ENCODE measurements around the gene PPFIA2. TPM values are rescaled to one million over a fixed set of nuclear protein-coding genes. Genes with fewer than 3 reads are reported as not detected.

PPFIA2 gene
- total RNA-seq, 1 experiment from 2014 or later: not detected

- DNase-seq (no peak), ATAC-seq (no peak)
- H2AFZ ChIP-seq (ENCODE audit: low read length): no peak overlapping the region
- no peaks in the 10 kb centered on the region for H3K36me3 ChIP-seq (ENCODE audit: low read depth, low read length)
- no peaks in the 10 kb centered on the region for H3K9me2 ChIP-seq (replicated peaks; ENCODE audit: low read length)
- no peaks in the 10 kb centered on the region for H3K9me3 ChIP-seq (ENCODE audit: low read length)
- TF ChIP-seq, protein P1, sequence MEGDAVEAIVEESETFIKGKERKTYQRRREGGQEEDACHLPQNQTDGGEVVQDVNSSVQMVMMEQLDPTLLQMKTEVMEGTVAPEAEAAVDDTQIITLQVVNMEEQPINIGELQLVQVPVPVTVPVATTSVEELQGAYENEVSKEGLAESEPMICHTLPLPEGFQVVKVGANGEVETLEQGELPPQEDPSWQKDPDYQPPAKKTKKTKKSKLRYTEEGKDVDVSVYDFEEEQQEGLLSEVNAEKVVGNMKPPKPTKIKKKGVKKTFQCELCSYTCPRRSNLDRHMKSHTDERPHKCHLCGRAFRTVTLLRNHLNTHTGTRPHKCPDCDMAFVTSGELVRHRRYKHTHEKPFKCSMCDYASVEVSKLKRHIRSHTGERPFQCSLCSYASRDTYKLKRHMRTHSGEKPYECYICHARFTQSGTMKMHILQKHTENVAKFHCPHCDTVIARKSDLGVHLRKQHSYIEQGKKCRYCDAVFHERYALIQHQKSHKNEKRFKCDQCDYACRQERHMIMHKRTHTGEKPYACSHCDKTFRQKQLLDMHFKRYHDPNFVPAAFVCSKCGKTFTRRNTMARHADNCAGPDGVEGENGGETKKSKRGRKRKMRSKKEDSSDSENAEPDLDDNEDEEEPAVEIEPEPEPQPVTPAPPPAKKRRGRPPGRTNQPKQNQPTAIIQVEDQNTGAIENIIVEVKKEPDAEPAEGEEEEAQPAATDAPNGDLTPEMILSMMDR (conservative IDR thresholded peaks at IDR 0.05; ENCODE audit: low read depth, low read length): no peak
- no peak for TF ChIP-seq EZH2 (IDR thresholded peaks at IDR 0.05; ENCODE audit: low read length, unreplicated experiment)
- TF ChIP-seq EZH2phosphoT487 (IDR thresholded peaks at IDR 0.05; ENCODE audit: borderline replicate concordance, low read length): no peak
- no peaks in the 10 kb centered on the region for H3F3A ChIP-seq (ENCODE audit: low read length, unreplicated experiment)
- no peaks in the 10 kb centered on the region for H4K20me1 ChIP-seq (ENCODE audit: low read length)
- no peak overlapping the region for H3K4me3 ChIP-seq (ENCODE audit: low read length)
- no TSS peak for BruUV-seq (replicated peaks)
- H3K4me1 ChIP-seq (ENCODE audit: insufficient read depth, low read length): no peaks in the 10 kb centered on the region
- intact Hi-C loops (cut with micrococcal nuclease): no loop called here
- H3K9ac ChIP-seq (ENCODE audit: low read length): no peak overlapping the region
- no peak overlapping the region for H3K27ac ChIP-seq (ENCODE audit: low read length)
- H3K4me2 ChIP-seq (ENCODE audit: low read length): no peak overlapping the region
- H3K27me3 ChIP-seq (ENCODE audit: low read length): no peaks in the 10 kb centered on the region; the same call in 1 of the 2 replicates
- CTCF ChIA-PET: no interaction called here
- no peaks in the 10 kb centered on the region for H3K79me2 ChIP-seq (ENCODE audit: low read length)
- POLR2A ChIA-PET (ENCODE audit: unreplicated experiment): no interaction called here
These were observed 484.3 kb downstream of the PPFIA2 start for GRCh38 chr12:81274637-81275529.

- Histone ChIP-seq H3K27me3 (ENCODE audit: low read length) (0 out of 2 replicates have a peak, but pooled peaks cover 5% of the 10 kb centered on the region), H3K79me2 (ENCODE audit: low read length) (no peaks in the 10 kb centered on the region), H3K4me3 (ENCODE audit: low read length) (no peak overlapping the region), H3K27ac (ENCODE audit: low read length) (no peak overlapping the region), H3K36me3 (ENCODE audit: low read depth, low read length) (no peaks in the 10 kb centered on the region), H3F3A (ENCODE audit: low read length, unreplicated experiment) (no peaks in the 10 kb centered on the region), H3K9ac (ENCODE audit: low read length) (no peak overlapping the region), H3K4me2 (ENCODE audit: low read length) (no peak overlapping the region), H3K9me2 (replicated peaks; ENCODE audit: low read length) (no peaks in the 10 kb centered on the region; the same call in 1 of the 2 replicates), H4K20me1 (ENCODE audit: low read length) (no peaks in the 10 kb centered on the region), H3K9me3 (ENCODE audit: low read length) (no peaks in the 10 kb centered on the region), H3K4me1 (ENCODE audit: insufficient read depth, low read length) (no peaks in the 10 kb centered on the region; the same call in 1 of the 2 replicates), H2AFZ (ENCODE audit: low read length) (no peak overlapping the region)
- TF ChIP-seq EZH2 (IDR thresholded peaks at IDR 0.05; ENCODE audit: low read length, unreplicated experiment) (no peak), EZH2phosphoT487 (IDR thresholded peaks at IDR 0.05; ENCODE audit: borderline replicate concordance, low read length) (no peak)
- TF ChIP-seq, protein P1 (conservative IDR thresholded peaks at IDR 0.05; ENCODE audit: low read depth, low read length): no peak
- intact Hi-C loops (cut with micrococcal nuclease): no loop called here
- ATAC-seq: no peak
- BruUV-seq (replicated peaks): no TSS peak
- no peak for DNase-seq
- ChIA-PET CTCF (no interaction called here), POLR2A (ENCODE audit: unreplicated experiment) (no interaction called here)
These were observed 488.8 kb downstream of the PPFIA2 start for GRCh38 chr12:81270385-81270784.

- ChIA-PET CTCF (no interaction called here), POLR2A (ENCODE audit: unreplicated experiment) (no interaction called here)
- no peaks in the 10 kb centered on the region for H3F3A ChIP-seq (ENCODE audit: low read length, unreplicated experiment)
- H3K4me1 ChIP-seq (ENCODE audit: insufficient read depth, low read length): no peaks in the 10 kb centered on the region; the same call in 1 of the 2 replicates
- no peak overlapping the region for H2AFZ ChIP-seq (ENCODE audit: low read length)
- no peak overlapping the region for H3K9ac ChIP-seq (ENCODE audit: low read length)
- DNase-seq (no peak), ATAC-seq (no peak)
- H3K36me3 ChIP-seq (ENCODE audit: low read depth, low read length): no peaks in the 10 kb centered on the region
- intact Hi-C loops (cut with micrococcal nuclease): no loop called here
- H3K9me3 ChIP-seq (ENCODE audit: low read length): no peaks in the 10 kb centered on the region
- peaks cover 11% of the 10 kb centered on the region for H3K27me3 ChIP-seq (ENCODE audit: low read length)
- no TSS peak for BruUV-seq (replicated peaks)
- no peak overlapping the region for H3K4me3 ChIP-seq (ENCODE audit: low read length)
- no peaks in the 10 kb centered on the region for H3K79me2 ChIP-seq (ENCODE audit: low read length)
- no peaks in the 10 kb centered on the region for H3K9me2 ChIP-seq (replicated peaks; ENCODE audit: low read length)
- H4K20me1 ChIP-seq (ENCODE audit: low read length): no peaks in the 10 kb centered on the region
- no peak for TF ChIP-seq EZH2 (IDR thresholded peaks at IDR 0.05; ENCODE audit: low read length, unreplicated experiment)
- TF ChIP-seq EZH2phosphoT487 (IDR thresholded peaks at IDR 0.05; ENCODE audit: borderline replicate concordance, low read length): no peak
- TF ChIP-seq, protein P1 (conservative IDR thresholded peaks at IDR 0.05; ENCODE audit: low read depth, low read length): no peak
- no peak overlapping the region for H3K27ac ChIP-seq (ENCODE audit: low read length)
- no peak overlapping the region for H3K4me2 ChIP-seq (ENCODE audit: low read length)
These were observed 496.1 kb downstream of the PPFIA2 start for GRCh38 chr12:81263072-81263471.

All from PC-3 (cell line).